GM13977 (cell line): ENCODE measurements around the gene C10orf67.
"Not testable (repeated sequence)": the region's sequence is repeated elsewhere in the genome, so short reads cannot be mapped to it uniquely, and the experiment has no call there.

Source experiments
- DNase-seq: peaks from one replicate; pipeline ENCODE4 v3.0.0; 2012; ENCODE audit warnings: low spot score
- in situ Hi-C: fragments of 300-500 bp; cut with MboI; formaldehyde crosslinking; loops from one replicate; pipeline ENCODE4 v1.12.0; 2022; ENCODE audit warnings: low sequenced_read_pairs, low pct_unique_long_range_greater_than_20kb, mixed read lengths, inconsistent platforms; ENCODE audit not compliant: unreplicated experiment
- TF ChIP-seq, protein P1 (sequence below): IDR thresholded peaks from 2 replicates; pipeline ENCODE4 v1.5.1; 2012; ENCODE audit warnings: mild to moderate bottlenecking, control low read depth; ENCODE audit not compliant: insufficient read depth; ENCODE audit errors: extremely low read depth, missing control alignments

The C10orf67 gene

DNA sequence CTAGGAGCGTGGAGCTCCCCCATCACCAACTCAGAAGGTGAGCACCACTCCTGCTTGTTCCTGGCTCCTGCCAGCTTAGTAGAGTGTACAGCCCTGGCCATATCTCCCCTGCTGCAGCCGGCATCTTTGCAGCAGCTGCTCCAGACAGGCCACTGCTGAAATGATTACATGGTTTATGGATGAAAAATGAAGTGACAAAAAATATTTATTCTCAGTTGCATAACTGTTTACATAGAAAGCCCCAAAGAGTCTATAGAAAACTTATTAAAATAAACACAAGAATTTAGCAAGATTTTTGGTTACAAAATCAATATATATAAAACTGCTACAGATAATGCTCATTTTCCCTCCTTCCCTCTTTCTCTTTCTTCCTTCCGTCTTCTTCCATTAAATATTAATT lies 27.2 kb downstream of the C10orf67 start:
- TF ChIP-seq, protein P1, sequence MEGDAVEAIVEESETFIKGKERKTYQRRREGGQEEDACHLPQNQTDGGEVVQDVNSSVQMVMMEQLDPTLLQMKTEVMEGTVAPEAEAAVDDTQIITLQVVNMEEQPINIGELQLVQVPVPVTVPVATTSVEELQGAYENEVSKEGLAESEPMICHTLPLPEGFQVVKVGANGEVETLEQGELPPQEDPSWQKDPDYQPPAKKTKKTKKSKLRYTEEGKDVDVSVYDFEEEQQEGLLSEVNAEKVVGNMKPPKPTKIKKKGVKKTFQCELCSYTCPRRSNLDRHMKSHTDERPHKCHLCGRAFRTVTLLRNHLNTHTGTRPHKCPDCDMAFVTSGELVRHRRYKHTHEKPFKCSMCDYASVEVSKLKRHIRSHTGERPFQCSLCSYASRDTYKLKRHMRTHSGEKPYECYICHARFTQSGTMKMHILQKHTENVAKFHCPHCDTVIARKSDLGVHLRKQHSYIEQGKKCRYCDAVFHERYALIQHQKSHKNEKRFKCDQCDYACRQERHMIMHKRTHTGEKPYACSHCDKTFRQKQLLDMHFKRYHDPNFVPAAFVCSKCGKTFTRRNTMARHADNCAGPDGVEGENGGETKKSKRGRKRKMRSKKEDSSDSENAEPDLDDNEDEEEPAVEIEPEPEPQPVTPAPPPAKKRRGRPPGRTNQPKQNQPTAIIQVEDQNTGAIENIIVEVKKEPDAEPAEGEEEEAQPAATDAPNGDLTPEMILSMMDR = no peak
- in situ Hi-C loops = loop anchor here (25.0 kb wide), 1 partner anchor 370 kb away; no protein-coding TSS in a partner anchor
- no peak for DNase-seq

DNA sequence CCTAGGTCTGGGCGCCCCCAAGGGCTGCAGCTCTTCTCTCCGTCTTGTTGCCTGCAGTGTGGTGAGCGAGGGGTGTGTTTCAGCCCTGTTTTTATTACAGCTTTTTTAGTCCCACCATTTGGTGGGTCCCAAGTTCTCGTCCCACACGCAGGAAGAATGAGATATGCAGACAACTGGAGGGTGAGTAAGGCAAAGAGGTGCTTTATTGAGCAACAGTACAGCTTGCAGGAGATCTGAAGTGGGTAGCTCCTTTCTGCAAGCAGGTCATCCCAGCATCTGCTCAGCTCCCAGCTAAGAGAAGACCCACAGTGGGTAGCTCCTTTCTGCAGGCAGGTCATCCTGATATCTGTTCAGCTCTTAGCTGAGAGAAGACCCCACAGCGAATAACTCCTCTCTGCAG lies 28.2 kb downstream of the C10orf67 start:
- in situ Hi-C loops = loop anchor here (25.0 kb wide), 1 partner anchor 371 kb away; no protein-coding TSS in a partner anchor

DNA sequence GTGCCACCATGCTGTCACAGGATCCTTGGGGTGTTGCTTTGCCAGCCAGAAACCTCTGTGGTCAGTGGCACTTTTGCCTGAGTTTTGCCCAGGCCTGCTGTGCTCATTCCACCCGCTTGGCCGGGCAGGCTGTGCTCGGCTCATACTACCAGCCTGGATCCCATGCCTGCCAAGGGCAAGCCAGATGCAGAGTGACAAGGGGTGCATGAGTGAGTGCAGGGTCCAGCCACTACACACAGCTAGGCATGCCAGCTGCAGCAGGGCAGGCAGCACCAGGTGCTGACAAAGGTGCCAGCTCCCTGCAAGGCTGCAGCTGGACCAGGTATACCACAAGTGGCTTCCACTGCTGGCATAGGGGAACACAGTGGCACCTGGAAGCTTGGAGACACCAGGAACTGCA lies 28.6 kb downstream of the C10orf67 start:
- in situ Hi-C loops = loop anchor here (25.0 kb wide), 1 partner anchor 371 kb away; no protein-coding TSS in a partner anchor
- TF ChIP-seq, protein P1 = no peak
- no peak for DNase-seq

More for the DNA sequence above, 28.2 kb downstream of the C10orf67 start:
- TF ChIP-seq, protein P1 = no peak
- DNase-seq = no peak

DNA sequence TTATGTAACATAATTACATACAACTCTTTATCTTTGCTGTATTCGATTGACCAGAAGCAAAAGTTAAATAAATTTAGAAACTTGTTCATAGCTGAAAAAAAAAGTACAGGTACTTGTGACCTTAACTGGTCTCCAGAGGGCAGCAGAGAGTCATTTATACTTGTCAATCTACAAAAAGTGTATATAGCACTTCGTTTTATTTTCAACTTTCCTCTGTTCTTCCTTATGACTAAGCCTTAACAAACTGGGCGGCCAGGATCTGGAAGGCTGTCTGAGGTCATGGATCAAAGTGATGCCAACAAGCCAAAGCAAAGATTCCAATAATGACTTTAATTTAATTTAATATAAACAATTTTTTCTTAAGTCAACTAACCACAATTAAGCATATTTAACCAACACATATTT lies 29.8 kb downstream of the C10orf67 start:
- TF ChIP-seq, protein P1 = peak; percentile 69
- in situ Hi-C loops = loop anchor here (25.0 kb wide), 1 partner anchor 372 kb away; no protein-coding TSS in a partner anchor
- DNase-seq = peak; percentile 39

DNA sequence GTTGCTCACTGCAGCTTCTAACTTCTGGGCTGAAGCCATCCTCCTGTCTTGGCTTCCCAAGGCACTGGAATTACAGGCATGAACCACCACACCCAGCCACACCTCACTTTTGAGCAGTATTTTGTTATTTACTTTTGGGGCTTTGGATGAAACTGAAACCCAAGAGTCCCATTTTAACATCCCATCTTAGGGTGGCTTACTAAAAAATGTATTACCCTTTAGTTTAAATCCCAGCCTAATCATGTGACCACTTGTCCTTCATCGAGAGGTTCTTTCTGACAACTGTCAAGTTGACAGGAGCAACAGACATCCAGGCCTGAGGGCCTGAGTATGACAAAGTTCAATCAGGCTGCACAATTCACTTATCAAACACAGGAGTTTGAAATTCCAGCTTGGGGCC lies 33.6 kb downstream of the C10orf67 start:
- in situ Hi-C loops = loop anchor here (25.0 kb wide), 1 partner anchor 376 kb away; no protein-coding TSS in a partner anchor
- TF ChIP-seq, protein P1 = no peak
- no peak for DNase-seq

DNA sequence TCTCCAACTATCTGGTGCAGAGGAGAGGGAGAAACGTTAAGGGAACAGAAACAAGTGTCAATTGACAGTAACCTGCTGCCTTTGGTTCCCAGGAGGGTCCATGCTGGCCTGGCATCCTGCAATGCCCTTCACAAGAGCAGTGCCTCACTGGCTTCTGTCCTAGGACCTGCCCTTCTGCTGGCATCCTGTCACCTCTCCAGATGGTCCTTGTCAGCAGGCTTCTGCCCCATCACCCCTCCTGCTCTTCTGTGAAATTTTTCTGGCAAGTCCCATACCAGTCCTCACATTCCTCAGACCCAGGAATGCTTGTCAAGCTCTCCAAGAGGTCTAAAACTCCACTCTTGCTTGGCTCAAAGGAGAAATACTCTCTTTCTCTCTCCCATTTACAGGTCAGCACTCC lies 34.2 kb downstream of the C10orf67 start:
- TF ChIP-seq, protein P1 = no peak
- in situ Hi-C loops = loop anchor here (25.0 kb wide), 1 partner anchor 377 kb away; no protein-coding TSS in a partner anchor
- no peak for DNase-seq

DNA sequence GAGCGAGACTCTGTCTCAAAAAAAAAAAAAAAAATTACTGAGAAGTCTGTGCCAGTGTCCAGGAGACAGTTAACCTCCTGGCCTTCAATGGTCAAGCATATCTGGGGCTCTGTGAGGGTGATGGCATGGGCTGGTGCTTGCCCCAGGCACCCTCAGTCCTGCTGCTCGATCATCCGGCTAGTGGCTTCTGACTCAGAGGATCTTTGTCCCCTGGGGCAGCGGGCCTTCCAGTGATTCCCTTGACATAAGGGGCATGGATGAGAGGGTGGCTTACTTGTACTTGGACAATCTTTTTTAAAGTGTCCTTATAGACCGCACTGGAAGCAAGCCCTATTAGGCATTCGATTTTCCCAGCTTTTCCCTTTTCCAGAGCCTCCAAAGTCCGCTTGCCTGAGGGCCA lies 44.6 kb downstream of the C10orf67 start:
- in situ Hi-C loops = loop anchor here (25.0 kb wide), 1 partner anchor 387 kb away; no protein-coding TSS in a partner anchor

More for the DNA sequence above, 44.6 kb downstream of the C10orf67 start:
- DNase-seq = not testable (repeated sequence)
